ENCODE results near the gene FOXM1.

FOXM1 gene, protein sequence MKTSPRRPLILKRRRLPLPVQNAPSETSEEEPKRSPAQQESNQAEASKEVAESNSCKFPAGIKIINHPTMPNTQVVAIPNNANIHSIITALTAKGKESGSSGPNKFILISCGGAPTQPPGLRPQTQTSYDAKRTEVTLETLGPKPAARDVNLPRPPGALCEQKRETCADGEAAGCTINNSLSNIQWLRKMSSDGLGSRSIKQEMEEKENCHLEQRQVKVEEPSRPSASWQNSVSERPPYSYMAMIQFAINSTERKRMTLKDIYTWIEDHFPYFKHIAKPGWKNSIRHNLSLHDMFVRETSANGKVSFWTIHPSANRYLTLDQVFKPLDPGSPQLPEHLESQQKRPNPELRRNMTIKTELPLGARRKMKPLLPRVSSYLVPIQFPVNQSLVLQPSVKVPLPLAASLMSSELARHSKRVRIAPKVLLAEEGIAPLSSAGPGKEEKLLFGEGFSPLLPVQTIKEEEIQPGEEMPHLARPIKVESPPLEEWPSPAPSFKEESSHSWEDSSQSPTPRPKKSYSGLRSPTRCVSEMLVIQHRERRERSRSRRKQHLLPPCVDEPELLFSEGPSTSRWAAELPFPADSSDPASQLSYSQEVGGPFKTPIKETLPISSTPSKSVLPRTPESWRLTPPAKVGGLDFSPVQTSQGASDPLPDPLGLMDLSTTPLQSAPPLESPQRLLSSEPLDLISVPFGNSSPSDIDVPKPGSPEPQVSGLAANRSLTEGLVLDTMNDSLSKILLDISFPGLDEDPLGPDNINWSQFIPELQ

DNA sequence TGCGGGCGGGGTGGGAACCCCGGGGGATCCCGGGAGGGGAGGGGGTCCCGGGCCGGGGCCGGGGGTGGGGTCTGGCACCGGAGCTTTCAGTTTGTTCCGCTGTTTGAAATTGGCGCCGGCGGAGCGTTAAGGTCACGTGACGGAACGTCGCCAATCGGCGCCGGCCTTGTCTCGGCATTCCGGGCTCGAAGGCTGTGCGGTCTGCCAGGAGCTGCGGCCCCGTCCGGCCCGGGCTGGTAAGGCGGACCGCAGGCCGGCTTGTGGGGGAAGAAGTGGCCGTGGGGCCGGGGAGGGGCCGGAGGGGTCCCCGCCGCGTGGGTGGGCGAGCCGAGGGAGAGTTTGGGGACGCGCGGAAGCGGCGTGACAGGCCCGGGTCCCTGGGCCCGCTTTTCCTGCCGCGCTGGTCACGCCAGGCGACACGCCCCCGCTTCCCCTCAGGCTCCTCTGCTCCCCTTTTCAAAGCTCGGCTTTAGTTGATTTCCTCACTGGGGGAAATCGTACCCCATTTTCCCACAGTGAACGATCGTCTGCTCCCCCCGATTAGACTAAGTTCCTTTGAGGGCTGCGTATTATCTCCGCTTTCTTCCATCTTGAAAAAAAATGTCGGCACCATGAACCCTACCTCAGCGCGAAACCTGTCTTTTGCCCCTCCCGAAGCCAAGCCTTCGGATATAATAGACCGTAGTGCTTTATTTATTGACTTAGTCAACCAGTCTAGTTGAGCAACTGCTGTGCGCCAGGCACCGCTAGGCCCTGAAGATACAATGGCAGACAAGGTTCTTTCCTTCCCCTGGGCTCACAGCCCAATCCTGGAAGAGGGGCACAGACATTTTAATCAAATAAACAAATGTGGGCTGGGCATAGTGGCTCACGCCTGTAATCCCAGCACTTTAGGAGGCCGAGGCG, at the start of gene FOXM1, which contains the start of gene RHNO1:
Gene FOXM1, minus strand, starts transcription at position 128 of the 906 bp plus-strand sequence. CDS start 2,696 bp downstream, outside the sequence.
Gene RHNO1, plus strand, starts transcription at position 177 of the 906 bp plus-strand sequence. CDS start 8,144 bp downstream, outside the sequence.
- peak; percentile 76 to 78 for ATAC-seq

DNA sequence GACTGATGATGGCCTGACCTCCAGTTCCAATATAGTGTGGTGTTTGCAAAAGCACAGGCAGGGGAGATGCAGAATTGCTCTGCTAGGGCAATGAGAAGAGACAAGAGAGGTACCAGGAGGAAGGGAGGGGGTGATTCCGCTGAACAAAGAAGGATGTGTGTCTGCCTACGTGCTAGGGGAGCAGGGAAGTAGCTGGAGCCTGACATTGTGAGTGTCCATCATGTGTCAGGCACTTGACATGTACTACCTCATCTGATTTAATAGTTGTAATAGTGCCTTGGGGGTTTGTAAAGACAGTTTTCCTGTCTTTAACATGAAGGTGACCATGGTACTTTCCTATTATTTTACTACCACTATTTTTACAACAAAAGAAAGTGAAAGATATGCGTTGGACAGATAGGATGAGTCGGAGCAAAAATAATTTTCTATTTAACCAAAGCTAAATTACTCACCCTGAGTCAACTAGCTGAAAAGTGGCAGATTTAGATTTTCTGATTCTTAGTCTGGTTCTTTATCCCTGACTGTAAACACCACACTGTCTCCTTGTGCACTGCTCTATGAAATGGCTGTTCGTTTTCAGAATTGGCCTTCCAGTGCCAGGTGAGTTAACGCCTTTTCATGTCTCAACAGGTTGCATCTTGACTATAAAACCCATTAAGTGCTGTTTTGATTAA, 48.5 kb upstream of the FOXM1 start:
- peak; percentile 74 to 84 for ATAC-seq

DNA sequence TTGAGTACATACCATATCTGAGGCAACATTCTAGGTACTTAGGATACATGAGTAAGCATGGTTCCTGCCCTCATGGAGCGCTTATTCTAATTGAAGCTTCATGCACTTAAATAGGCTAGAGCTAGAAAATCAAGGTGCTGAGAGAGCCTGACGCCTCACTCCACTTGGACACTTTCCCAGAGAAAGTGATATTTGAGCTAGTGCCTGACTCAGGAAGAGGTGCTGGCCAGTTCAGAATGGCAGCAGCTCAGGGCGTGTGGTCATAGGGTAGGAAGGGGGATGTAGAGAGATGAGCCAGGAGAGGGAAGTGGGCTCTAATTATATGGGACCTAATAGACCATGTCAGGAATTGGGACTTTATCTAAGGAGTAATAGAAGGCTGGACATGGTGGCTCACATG, 47.0 kb upstream of the FOXM1 start:
- no peak for ATAC-seq

DNA sequence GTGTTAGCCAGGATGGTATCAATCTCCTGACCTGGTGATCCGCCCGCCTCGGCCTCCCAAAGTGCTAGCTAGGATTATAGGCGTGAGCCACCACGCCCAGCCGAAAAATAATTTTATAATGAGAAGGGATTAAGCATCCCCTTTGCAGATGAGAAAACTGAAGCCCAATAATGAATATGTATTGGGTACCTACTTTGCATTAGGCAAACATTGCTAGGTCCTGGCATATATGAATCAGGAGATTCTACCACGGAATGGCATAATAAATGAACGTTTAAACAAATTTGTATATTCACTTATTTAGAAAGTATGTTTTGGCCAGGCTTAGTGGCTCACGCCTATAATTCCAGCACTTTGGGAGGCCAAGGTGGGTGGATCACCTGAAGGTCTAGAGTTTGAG, 46.1 kb upstream of the FOXM1 start:
- no peak for ATAC-seq

DNA sequence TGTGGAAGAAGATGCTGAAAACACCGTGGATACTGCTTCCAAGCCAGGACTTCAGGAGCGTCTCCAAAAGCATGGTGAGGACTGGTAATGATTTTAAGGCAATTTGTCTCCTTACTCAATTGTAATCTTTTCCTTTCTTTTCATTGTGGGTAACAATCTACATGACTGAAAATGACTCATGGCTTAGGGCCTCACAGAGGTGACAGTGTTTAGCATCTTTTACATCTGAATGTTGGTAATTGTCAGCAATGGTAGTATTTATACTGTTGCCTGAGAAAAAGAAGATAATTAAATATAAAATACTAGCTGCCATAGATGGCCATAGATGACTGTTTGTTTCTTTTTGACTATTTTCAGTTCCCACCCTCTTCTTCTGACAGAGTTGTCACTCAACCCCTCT, 45.4 kb upstream of the FOXM1 start:
- ATAC-seq = peak; percentile 28 to 33

DNA sequence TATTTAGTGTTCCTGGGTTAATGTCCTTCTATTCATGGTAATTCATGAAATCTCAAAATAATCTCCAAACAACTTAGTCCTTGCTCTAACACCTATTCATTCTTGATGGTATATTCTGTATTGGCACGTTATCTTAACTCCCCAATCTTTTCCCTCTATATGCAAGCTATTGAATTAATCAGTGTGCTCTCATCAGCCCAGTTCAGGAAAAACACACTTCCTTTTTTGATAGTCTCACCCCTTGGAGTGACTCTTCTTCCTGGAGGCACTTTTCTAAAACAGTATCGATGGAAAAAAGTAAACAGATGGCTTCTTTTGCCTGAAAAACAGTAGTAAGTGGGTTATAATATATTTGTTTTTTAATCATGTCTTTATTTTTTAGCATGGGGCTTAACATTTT, 42.3 kb upstream of the FOXM1 start:
- no peak for ATAC-seq

DNA sequence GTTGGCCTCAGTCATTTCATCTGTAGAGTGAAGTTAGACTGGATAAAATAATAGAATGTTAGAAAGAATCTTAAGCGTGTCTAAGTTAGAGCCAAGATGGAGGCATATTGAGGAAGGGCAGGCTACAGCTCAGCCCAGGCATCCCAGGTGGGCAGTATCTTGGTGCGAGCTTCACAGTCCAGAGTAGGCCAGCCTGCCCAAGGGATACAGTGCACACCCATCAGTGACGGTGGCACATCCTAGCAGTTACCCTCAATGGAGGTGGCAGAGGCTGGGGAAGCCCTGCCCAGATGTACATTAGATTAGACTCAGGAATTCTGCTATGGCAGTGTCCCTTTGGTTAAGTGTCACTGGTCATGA, 35.2 kb upstream of the FOXM1 start:
- no peak for ATAC-seq

DNA sequence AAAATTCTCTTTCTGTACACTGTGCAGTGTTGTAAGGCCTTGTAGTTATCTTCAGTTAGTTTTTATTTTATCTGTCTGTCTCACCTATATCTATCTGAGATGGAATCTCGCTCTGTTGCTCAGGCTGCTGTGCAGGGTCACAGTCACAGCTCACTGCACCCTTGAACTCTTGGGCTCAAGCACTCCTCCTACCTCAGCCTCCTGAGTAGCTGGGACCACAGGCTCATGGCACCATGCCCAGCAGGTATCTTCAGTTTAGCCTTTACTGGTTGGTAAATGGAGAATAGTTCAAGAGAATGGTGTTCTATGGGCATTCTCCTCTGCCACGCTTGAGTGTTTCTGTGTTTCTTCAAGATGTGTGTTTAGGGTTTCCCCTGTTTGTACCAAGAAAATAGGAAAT, 27.3 kb upstream of the FOXM1 start:
- no peak for ATAC-seq

DNA sequence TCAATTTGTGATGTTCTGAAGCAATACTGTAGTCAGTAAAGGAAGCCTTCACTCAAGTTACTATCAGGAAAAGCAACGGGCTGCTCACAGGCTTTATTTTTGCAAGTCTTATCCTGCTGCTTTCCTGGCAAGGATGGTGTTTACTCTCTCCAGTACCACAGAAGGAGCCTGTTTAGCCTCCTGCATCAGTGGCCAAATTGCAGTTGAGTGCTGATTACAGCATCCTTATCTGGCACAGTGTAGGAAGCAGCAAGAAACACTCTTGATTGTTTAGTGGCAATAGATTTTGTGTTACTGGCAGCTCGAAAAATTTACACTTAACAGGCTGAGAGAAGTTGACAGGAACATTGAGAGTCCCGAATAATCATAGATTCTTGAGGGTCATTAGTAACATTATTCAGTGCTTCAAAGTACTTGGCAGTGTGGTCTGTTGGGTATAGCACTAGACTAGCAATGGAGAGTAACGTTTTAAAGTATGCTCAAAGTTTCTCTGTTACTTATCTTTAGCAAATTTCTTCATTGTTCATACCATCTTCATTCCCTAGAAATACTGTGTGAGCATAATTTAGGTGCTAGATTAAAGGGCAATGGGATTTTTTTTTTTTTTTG, 25.4 kb upstream of the FOXM1 start:
- ATAC-seq = no peak

DNA sequence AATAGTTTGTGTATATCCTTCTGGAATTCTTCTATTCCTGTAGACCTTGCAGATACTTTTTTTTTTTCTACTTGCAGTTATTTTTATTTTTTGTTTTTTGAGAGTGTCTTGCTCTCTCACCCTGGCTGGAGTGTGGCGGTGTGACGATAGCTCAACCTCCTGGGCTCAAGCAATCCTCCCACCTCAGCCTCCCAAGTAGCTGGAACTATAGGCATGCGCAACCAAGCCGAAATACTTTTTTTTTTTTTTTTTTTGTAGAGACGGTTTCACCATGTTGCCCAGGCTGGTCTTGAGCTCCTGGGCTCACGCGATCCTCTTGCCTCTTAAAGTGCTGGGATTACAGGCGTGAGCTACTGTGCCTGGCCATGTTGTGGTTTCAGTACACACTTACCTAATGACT, 23.7 kb upstream of the FOXM1 start:
- ATAC-seq = no peak

DNA sequence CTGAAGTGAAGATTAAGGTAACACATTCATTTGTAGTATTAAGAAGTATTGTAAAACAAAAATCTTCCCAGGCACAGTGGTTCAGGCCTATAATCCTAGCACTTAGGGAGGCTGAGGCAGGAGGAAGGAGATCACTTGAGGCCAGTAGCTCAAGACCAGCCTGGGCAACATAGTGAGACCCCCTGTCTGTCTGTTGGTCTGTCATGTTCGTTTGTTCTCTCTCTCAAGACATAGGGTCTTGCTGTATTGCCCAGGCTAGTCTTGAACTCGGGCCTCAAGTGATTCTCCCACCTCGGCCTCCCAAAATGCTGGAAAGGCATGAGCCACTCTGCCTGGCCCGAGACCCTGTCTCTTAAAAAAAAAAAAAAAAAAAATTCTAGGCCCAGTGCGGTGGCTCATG, 20.4 kb upstream of the FOXM1 start:
- ATAC-seq = no peak

DNA sequence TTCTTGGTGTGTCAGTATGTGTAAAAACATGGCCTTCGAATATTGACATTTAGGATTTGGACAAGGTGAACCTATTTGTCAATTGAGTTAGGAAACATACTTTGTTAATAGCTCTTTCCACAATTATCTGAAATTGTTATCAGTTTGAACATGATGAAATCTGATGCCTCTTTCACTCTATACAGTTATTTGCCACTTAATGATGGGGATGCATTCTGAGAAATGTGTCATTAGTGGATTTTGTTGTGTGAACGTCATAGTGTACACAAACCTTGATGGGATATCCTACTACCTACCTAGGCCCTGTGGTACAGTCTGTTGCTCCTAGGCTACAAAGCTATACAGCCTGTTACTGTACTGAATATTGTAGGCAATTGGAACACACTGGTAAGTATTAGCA, 18.5 kb upstream of the FOXM1 start:
- ATAC-seq = no peak

DNA sequence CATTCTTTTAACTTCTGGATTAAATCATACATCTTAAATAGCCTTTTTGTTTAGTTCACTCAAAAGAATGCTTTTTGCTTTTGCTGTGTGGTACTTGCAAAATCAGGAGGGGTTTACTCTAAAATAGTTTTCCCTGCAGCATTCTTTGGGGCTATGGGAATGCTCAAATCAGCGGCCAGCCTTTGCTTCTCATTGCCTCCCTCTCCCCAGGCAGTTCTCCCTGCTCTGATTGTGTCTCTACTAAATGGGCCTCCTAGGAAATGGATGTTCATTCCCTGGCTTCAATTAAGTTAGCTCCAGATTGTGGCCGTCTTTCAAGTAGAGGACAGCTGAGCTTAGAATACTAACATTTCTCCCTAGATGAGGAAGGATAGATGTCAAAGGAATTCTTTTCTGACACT, 18.1 kb upstream of the FOXM1 start:
- no peak for ATAC-seq

DNA sequence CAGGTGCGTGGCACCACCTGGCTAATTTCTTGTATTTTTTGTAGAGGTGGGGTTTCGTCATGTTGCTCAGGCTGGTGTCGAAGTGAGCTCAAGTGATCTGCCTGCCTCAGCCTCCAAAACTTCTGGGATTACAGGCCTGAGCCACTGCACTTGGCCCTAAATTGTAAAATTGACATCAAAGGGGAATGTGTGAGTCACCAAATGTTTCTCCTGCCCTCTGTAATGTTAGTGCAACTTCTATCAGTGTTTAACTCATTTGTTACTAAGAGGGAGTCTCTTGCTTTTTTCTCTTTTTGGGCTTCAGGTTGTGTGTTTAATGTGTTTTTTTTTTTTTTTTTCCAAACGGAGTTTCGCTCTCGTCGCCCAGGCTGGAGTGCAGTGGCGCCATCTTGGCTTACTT, 16.0 kb upstream of the FOXM1 start:
- ATAC-seq = no peak

DNA sequence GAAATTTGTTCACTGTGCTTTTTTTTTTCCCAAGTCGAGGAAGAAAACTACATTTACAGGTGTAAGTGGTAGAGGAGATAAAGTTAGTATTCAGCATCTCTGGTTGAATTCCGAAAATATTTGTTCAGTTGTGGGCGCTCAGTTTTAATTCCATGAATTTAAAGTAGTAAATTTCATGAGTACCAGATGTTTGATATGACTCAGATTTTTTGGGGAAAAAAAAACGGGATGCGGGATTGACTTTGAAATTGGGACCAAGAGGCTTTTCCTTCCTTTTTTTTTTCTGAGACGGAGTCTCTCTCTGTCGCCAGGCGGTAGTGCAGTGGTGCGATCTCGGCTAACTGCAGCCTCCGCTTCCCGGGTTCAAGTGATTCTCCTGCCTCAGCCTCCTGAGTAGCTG, 15.3 kb upstream of the FOXM1 start:
- ATAC-seq = no peak

DNA sequence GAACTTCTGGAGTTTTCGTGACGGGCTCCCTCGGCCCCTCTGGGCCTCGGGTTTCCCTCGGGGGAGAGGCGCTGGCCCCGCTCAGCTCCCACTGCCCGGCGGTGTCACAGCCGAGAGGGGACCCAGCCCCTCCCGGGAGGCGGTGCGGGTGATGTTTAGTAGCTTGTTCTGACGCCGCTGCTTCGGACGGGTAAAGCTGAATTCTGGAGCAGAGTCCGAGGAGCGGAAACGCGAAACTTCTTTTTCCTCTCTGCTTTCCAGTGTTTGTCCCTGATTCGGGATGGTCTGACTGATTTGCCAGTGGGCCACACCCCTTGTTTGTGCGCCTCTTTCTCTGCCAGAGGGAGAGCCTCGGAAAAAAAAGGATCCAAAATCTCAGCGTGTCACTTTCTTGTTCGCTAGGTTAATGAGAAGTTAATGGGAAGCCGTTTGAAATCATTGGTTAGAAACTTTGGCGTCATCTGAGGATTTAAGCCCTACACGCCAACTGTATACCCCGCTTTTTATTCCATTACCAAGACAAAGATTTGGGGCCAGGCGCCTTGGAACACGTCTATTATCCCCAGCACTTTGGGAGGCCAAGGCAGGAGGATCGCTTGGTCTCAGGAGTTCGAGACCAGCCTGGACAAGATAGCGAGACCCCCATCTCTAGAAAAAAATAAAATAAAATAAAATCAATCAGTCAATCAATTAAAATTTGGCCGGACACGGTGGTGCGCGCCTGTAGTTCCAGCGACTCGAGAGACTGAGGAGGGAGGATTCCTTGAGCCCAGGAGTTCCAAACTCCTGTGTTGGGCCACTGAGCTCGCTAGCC, 14.5 kb upstream of the FOXM1 start:
- ATAC-seq = peak in 1 of 2 donors; percentile 3

DNA sequence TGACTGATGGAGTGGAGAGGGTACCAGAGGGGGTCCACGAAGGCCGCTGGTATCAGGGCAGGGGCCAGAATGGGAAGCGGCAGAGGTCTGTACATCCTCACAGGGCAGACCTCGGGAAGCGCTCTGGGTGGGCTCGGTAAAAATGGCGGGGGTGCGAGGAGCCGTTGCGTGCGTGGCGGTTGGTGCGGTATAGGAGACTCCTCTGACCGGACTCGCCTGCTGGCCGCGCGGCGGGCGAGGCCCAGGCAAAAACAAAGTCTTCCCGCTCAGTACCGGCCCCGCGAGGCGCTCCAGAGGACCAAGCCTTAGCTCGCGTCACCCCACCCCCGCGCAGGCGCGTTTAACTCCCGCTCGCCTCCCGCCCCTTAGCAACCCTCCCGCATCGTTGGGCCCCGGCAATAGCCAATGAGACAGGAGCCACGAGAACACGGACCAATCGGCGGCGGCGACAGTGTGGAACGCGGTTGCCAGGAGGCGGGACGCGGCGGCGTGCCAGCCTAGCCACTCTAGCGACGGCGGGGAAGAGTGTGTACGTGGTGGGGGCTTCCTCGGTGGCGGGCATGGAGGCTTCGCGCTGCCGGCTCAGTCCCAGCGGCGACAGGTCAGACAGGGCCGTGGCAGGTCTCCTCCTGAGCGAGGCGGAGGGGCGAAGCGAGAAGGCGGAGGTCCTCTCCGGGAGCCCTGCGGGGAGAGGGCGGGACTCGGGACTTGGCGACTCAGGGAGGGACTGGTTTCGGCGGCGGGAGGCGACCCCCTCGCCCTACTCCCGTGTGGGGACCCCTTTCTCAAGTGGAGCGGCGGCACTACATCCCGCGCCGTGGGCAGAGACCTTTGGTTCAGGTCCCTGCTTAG, 13.6 kb upstream of the FOXM1 start, which contains the start of gene TULP3:
Gene TULP3, plus strand, starts transcription at position 504 of the 852 bp plus-strand sequence. Its CDS starts 57 bp downstream, at position 561.
- peak; percentile 100 for ATAC-seq

DNA sequence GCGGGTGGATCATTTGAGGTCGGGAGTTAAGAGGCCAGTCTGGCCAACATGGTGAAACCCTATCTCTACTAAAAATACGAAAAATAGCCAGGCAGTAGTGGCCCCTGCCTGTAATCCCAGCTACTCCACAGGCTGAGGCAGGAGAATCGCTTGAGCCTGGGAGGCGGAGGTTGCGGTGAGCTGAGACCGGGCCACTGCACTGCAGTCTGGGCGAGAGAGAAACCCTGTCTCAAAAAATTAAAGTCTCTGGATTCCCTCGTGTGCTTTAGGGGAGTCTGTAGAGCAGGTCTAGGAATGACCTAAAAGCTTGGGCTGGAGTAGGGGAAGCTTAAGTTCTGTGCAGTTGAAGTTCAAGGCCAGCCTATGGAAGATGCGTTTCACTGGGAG, 13.0 kb upstream of the FOXM1 start:
- no peak for ATAC-seq

DNA sequence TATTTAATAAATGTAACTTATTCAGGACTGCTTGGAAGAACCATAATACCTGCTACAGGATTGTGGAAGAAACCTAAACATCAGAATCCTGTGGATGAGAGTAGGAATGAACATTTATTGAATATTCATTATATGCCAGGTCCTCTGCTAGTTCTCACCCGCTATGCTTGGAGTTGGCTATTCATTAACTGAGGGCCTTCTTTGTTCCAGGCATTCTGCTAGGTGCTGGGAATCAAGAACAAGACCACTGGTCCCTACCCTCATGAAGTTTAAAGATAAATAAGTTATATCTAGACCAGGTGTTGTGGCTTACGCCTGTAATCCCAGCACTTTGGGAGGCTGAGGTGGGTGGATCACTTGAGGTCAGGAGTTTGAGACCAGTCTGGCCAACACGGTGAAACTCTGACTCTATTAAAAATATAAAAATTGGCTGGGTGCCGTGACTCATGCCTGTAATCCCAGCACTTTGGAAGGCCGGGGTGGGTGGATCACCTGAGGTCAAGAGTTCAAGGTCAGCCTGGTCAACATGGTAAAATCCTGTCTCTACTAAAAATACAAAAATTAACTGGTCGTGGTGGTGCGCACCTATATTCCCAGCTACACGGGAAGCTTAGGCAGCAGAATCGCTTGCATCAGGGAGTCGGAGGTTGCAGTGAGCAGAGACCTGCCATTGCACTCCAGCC, 9.9 kb upstream of the FOXM1 start:
- ATAC-seq = no peak

Measured in activated CD4-positive, CD25-positive, alpha-beta regulatory T cell treated with anti-CD3 and anti-CD28 coated beads, Interleukin-2, amount 50 U/mL, for 24 hours (primary cell).